Upper lobe of right lung (tissue), 1 donor: Measurements from ENCODE around the gene ARID1B. TPM values are rescaled to one million over a fixed set of nuclear protein-coding genes. Genes with fewer than 3 reads are reported as not detected.

Experiments
- ATAC-seq: fragments of 200-7000 bp; cut with Tn5 transposase; one replicate; pipeline ENCODE4 v1.9.1; 2020; ENCODE audit warnings: mild to moderate bottlenecking, moderate library complexity
- DNase-seq: peaks from one replicate; pipeline ENCODE4 v3.0.0-alpha.2; 2020
- H3K27ac ChIP-seq: fragments of 200-600 bp; one replicate; pipeline ENCODE4 v1.8.0; 2022
- H3K27me3 ChIP-seq: fragments of 200-600 bp; one replicate; pipeline ENCODE4 v1.8.0; 2022; ENCODE audit warnings: mild to moderate bottlenecking
- H3K36me3 ChIP-seq: fragments of 200-600 bp; one replicate; pipeline ENCODE4 v1.8.0; 2022
- H3K4me1 ChIP-seq: fragments of 200-600 bp; one replicate; pipeline ENCODE4 v1.8.0; 2022
- H3K4me3 ChIP-seq: fragments of 200-600 bp; one replicate; pipeline ENCODE4 v1.8.0; 2022; ENCODE audit warnings: mild to moderate bottlenecking
- H3K9me3 ChIP-seq: fragments of 200-600 bp; one replicate; pipeline ENCODE4 v1.8.0; 2022
- CTCF ChIP-seq: fragments of 200-600 bp; IDR thresholded peaks from one replicate; pipeline ENCODE4 v1.8.0; 2022; ENCODE audit warnings: antibody characterized with exemption
- intact Hi-C: fragments of 100-400 bp; cut with DNase I; formaldehyde crosslinking; loops from one replicate; pipeline ENCODE4 v1.11.0; 2022
- long read RNA-seq: library from polyadenylated mRNA; unstranded; transcript quantifications from one replicate; pipeline ENCODE4 v2.0.0, GENCODE V29; 2021
- total RNA-seq: library from RNA; stranded (reverse); fragmentation: NEBNext Ultra II Directional; extraction: Animal tissue kit (Norgen Biotek cat#: 25700); gene quantifications from one replicate; pipeline ENCODE4 v1.2.1, GENCODE V29; 2021
- donor health status: DM: no; HTN: yes; CAD: no; lungs with severe emphysema.

Gene ARID1B
- total RNA-seq: 80.4 TPM
- long read RNA-seq, full-length matches to known transcripts: 27 of 61 reads
- long read RNA-seq, partial matches to known transcripts: 21 of 61 reads
- long read RNA-seq, other reads (novel, unspliced or antisense): 13 of 61 reads

GRCh38 chr6:156776840-156777576 is at the start of gene ARID1B:
Gene ARID1B, plus strand, starts transcription at chr6:156777378. Its CDS starts 303 bp downstream, at chr6:156777681.
- peak; percentile 93 for DNase-seq
- H3K9me3 ChIP-seq: no peaks in the 10 kb centered on the region
- H3K36me3 ChIP-seq: no peaks in the 10 kb centered on the region
- H3K27ac ChIP-seq: peak within 1 kb of the TSS; percentile 95
- no peaks in the 10 kb centered on the region for H3K27me3 ChIP-seq
- peak within 1 kb of the TSS; percentile 66 for H3K4me3 ChIP-seq
- TF ChIP-seq CTCF: no peak
- H3K4me1 ChIP-seq: peaks cover 5% of the 10 kb centered on the region
- intact Hi-C loops: no loop called here
- ATAC-seq: peak; percentile 87

GRCh38 chr6:156727715-156728385 is 49.3 kb upstream of the ARID1B start:
- no peak for TF ChIP-seq CTCF
- Histone ChIP-seq H3K27me3 (no peaks in the 10 kb centered on the region), H3K4me3 (no peak overlapping the region), H3K36me3 (no peaks in the 10 kb centered on the region), H3K4me1 (no peaks in the 10 kb centered on the region), H3K9me3 (no peaks in the 10 kb centered on the region), H3K27ac (no peak overlapping the region)
- intact Hi-C loops: no loop called here
- peak; percentile 62 for ATAC-seq
- no peak for DNase-seq

- intact Hi-C loops: no loop called here
- no peaks in the 10 kb centered on the region for H3K27me3 ChIP-seq
- no peak overlapping the region for H3K27ac ChIP-seq
- no peaks in the 10 kb centered on the region for H3K36me3 ChIP-seq
- no peaks in the 10 kb centered on the region for H3K9me3 ChIP-seq
- no peak for TF ChIP-seq CTCF
- DNase-seq (no peak), ATAC-seq (no peak)
- H3K4me3 ChIP-seq: no peak overlapping the region
- H3K4me1 ChIP-seq: no peaks in the 10 kb centered on the region
These were observed 47.9 kb upstream of the ARID1B start for GRCh38 chr6:156729248-156729647.

- TF ChIP-seq CTCF: no peak
- intact Hi-C loops: no loop called here
These were observed 45.8 kb upstream of the ARID1B start for GRCh38 chr6:156731396-156731795.

GRCh38 chr6:156735751-156736150 is 41.4 kb upstream of the ARID1B start:
- DNase-seq: no peak
- intact Hi-C loops: no loop called here
- TF ChIP-seq CTCF: no peak
- ATAC-seq: no peak
- H3K4me1 ChIP-seq: no peaks in the 10 kb centered on the region
- H3K27me3 ChIP-seq: no peaks in the 10 kb centered on the region
- H3K4me3 ChIP-seq: no peak overlapping the region
- no peak overlapping the region for H3K27ac ChIP-seq
- no peaks in the 10 kb centered on the region for H3K36me3 ChIP-seq
- H3K9me3 ChIP-seq: peaks cover 8% of the 10 kb centered on the region

More at GRCh38 chr6:156731396-156731795, 45.8 kb upstream of the ARID1B start:
- ATAC-seq (no peak), DNase-seq (no peak)
- Histone ChIP-seq H3K27ac (no peak overlapping the region), H3K27me3 (no peaks in the 10 kb centered on the region), H3K9me3 (no peaks in the 10 kb centered on the region), H3K4me3 (no peak overlapping the region), H3K4me1 (no peaks in the 10 kb centered on the region), H3K36me3 (no peaks in the 10 kb centered on the region)
